Measurements from ENCODE around the gene ZNF514. TPM values are rescaled to one million over a fixed set of nuclear protein-coding genes. Genes with fewer than 3 reads are reported as not detected.

Gene ZNF514
- 15.7 and 15.8 TPM in 2 replicates for total RNA-seq

DNA sequence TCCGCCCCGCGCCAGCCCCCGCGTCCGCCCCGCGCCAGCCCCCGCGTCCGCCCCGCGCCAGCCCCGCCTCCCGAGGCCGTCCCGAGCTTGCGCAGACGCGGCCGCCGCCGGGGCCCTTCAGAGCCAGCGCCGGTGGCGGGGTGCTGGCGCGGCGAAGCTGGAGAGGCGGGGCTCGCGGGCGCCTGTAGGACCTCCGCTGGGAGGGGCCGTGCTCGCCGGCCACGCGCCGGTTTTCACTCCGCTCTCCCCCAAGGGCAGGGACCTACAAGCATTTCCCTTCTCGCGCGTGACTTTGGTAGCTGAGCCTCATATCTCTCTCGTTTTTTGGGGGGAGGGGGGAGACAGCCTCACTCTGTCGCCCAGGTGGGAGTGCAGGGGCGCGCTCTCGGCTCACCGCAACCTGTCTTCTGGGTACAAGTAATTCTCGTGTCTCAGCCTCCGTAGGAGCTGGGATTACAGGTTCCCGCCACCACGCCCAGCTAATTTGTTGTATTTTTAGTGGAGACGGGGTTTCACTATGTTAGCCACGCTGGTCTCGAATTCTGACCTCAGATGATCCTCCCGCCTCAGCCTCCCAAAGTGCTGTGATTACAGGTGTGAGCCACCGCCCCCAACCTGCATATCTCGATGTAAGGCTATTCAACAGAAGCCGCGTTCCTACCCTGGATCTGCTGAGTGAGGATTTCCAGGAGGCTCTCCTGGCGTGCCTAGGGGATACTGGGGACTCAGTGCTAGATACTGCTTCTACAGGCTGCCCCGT, at the start of gene ZNF514:
Gene ZNF514 (minus strand): TSS at position 159 of the 760 bp plus-strand sequence. CDS start 6,595 bp downstream, outside the sequence.

DNA sequence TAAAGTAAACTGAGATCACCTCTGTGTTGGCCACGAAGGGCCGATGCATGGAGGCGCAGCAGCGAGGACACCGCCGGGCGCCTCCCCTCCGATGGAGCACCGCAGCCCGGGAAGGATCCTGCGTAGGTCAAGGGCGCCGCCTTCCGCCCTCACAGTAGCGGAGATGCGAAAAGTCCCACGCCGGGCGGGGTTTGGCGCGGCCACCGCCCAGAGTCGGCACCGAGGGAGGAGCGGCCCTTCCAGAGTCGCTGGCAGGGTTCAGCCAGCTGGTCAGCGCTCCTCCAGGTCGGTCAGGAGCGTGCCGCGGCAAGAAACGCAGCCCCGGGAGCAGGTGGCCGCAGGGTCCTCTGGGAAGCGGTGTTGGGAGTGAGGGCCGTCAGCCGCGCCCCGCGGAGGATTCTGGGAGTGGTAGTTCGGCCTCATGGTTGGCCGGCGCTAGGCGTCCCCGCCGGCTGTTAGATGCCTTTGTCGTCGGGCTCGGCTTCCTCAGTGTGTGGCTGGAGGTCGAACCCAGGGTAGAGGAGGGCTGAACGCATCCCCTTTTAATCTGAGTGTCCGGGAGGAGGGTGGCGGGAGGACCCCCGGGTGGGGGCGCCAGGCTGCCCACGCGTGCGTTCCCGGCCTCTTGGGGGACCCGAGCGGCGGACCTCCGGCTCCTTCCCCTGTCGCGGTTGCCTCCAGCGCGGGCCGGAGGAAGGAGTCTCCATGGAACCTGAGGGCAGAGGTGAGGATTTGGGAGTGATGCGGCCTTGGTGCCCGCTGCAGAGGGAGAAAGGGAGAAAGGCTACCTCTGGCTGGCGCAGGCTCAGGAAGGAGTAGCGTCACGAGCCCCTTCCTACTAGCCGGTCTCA, 47.7 kb upstream of the ZNF514 start, which contains the start of gene ZNF892:
Gene ZNF892 (plus strand): TSS at position 411 of the 851 bp plus-strand sequence. CDS start 295 bp downstream, at position 706.

DNA sequence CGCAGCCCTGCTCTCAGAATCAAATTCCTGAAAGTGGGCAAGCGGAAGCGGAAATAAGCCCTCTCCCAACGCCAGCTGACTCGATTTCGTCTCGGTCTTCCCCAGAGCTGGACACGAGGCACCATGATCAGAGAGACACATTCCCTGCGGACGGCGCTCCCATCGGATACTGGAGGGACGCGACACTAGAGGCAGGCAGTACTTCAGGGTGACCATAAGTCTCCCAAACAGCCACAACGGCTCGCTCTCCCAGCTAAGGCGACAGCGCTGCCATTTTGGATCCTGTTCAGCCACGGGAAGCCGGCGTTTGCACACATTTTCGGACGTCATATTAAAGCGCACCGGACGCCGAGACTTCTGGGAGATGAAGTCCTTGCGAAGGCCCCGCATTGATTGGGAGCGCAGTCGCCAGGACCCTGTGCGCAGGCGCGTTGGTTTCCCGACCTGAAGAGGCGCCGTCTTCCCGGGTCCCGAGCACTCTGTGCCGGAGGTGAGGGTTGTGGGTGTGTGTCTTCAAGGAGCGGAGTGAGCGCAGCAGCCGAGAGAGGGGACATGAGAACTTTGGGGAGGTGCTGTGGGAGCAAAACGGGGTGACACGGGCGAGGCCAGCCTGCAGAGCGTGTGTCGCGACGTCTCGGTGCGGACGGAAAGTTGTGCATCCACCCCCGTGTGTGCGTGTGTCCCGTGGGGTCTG, 5.9 kb upstream of the ZNF514 start, which contains the start of gene ZNF2:
Gene ZNF2 (plus strand): TSS at position 439 of the 694 bp plus-strand sequence. CDS start 10,418 bp downstream, outside the sequence.

DNA sequence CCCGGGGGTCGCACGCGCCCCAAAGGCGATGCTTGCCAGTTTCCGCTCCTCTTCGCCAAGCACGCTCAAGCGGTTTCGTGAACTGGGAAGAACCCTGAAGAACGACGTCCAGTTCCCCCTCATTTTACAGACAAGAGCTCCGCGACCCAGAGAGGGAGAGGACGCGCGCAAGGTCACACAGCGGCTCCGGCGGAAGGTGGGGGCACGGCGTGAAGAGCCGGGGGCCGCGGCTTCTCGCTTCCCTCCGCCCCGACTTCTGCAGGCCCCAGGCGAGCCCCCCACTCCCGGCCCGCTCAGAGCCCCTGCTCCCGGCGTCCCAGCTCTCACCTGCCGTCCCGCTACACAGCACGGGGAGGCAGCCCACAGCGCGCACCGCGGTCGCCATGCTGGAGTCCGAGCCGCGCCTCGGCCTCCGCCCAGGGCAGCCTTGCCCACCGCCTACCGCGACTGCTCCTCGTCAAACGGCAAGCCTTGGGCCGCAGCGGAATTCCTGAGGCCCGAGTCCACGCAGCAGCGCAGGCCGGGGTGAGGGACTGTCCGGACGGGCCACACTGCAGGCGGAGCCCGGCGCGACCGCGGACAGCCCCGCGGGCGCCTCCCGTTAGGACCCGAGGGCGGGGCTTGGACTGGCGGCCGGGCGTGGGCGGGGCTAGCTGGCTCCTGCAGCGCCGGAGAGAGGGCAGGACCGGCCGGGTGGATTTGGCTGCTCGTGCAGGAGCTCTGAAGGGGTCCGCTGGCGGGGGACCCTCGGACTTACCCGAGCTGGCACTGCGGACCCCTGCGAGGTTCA, 38.0 kb downstream of the ZNF514 start, which contains the start of gene MRPS5:
Gene MRPS5 (minus strand): TSS at position 402 of the 790 bp plus-strand sequence. CDS start 17 bp downstream, at position 385.

Other genes with a start within 250 kb of the ZNF514 start
- not detected in 2 replicates for gene MAL, start 134.1 kb downstream of the ZNF514 start, total RNA-seq
- gene MRPS5, start 38.0 kb downstream of the ZNF514 start, total RNA-seq: 30.2 and 30.6 TPM in 2 replicates
- gene ZNF2, start 6.0 kb upstream of the ZNF514 start, total RNA-seq: 6.7 and 10.1 TPM in 2 replicates
- 5.9 and 8.2 TPM in 2 replicates for gene ZNF892, start 47.7 kb upstream of the ZNF514 start, total RNA-seq
- gene PROM2, start 114.6 kb upstream of the ZNF514 start, total RNA-seq: 0.26 and 0.32 TPM in 2 replicates
- 3.5 and 4.2 TPM in 2 replicates for gene KCNIP3, start 137.5 kb upstream of the ZNF514 start, total RNA-seq
- gene FAHD2A, start 242.9 kb upstream of the ZNF514 start, total RNA-seq: 17.6 and 20.4 TPM in 2 replicates